ENCODE results near the gene ATAD2B.

The ATAD2B gene

DNA sequence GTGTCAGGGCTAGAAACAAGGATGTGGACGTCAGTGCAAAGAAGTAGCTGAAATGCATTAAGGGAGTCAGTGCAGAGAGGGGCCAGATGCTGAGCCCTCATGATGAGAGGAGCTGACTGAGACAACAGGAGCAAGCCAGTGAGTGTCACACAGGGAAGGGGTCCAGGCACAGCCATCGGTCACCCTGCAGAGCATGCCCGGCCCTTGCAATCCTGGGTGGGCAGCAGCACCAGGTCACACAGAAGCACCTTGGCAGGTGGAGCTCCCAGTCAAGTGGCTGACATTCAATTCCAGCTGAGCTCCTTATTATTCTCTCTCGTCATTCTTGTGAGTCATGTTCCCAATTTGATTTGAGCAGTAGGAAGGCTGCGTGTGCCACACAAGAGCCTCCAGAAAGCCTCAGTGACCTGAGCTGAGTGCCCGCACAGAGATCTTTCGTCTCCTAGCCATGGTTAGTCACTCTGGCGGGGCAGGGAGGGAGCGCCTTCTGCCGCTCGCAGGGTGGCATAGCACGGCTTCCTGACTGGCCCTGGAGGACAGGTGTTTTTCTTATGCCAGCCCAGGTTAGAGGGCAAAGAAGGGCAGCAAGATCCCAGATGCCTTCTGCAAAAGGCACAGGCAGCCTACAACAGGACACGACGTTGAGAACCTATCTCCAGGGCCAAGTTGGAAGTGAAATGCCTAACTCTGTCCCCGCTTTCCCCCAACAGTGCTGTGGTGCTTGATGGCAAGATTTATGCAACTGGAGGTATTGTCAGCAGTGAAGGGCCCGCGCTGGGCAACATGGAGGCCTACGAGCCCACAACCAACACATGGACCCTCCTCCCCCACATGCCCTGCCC, 220.9 kb downstream of the ATAD2B start:
- no peak overlapping the region for H3K27ac ChIP-seq (ENCODE audit: low read length)
- H3K9me2 ChIP-seq (replicated peaks; ENCODE audit: insufficient read depth, low read length) = no peaks in the 10 kb centered on the region
- H3K79me2 ChIP-seq (ENCODE audit: low read length) = no peaks in the 10 kb centered on the region
- no peaks in the 10 kb centered on the region for H3F3A ChIP-seq (ENCODE audit: insufficient read depth, low read length)
- H4K20me1 ChIP-seq (ENCODE audit: insufficient read depth, low read length) = no peaks in the 10 kb centered on the region
- H3K4me3 ChIP-seq (ENCODE audit: low read length) = no peak overlapping the region
- DNase-seq = no peak
- no peak overlapping the region for H3K9ac ChIP-seq (ENCODE audit: low read length)
- no peaks in the 10 kb centered on the region for H3K9me3 ChIP-seq (replicated peaks; ENCODE audit: insufficient read depth, low read length)
- no peak overlapping the region for H3K4me2 ChIP-seq (ENCODE audit: low read depth, low read length)
- no peaks in the 10 kb centered on the region for H3K36me3 ChIP-seq (replicated peaks; ENCODE audit: insufficient read depth, low read length)
- H3K27me3 ChIP-seq (replicated peaks; ENCODE audit: insufficient read depth, low read length) = no peaks in the 10 kb centered on the region
- TF ChIP-seq EZH2phosphoT487 (IDR thresholded peaks at IDR 0.05; ENCODE audit: low read length) (no peak), EZH2 (optimal IDR thresholded peaks at IDR 0.05; ENCODE audit: low read depth, low read length) (no peak)
- TF ChIP-seq, protein P1, sequence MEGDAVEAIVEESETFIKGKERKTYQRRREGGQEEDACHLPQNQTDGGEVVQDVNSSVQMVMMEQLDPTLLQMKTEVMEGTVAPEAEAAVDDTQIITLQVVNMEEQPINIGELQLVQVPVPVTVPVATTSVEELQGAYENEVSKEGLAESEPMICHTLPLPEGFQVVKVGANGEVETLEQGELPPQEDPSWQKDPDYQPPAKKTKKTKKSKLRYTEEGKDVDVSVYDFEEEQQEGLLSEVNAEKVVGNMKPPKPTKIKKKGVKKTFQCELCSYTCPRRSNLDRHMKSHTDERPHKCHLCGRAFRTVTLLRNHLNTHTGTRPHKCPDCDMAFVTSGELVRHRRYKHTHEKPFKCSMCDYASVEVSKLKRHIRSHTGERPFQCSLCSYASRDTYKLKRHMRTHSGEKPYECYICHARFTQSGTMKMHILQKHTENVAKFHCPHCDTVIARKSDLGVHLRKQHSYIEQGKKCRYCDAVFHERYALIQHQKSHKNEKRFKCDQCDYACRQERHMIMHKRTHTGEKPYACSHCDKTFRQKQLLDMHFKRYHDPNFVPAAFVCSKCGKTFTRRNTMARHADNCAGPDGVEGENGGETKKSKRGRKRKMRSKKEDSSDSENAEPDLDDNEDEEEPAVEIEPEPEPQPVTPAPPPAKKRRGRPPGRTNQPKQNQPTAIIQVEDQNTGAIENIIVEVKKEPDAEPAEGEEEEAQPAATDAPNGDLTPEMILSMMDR (IDR thresholded peaks at IDR 0.05; ENCODE audit: low read length) = no peak
- no peak overlapping the region for H2AFZ ChIP-seq (ENCODE audit: low read length)
- no peaks in the 10 kb centered on the region for H3K4me1 ChIP-seq (ENCODE audit: low read length)

DNA sequence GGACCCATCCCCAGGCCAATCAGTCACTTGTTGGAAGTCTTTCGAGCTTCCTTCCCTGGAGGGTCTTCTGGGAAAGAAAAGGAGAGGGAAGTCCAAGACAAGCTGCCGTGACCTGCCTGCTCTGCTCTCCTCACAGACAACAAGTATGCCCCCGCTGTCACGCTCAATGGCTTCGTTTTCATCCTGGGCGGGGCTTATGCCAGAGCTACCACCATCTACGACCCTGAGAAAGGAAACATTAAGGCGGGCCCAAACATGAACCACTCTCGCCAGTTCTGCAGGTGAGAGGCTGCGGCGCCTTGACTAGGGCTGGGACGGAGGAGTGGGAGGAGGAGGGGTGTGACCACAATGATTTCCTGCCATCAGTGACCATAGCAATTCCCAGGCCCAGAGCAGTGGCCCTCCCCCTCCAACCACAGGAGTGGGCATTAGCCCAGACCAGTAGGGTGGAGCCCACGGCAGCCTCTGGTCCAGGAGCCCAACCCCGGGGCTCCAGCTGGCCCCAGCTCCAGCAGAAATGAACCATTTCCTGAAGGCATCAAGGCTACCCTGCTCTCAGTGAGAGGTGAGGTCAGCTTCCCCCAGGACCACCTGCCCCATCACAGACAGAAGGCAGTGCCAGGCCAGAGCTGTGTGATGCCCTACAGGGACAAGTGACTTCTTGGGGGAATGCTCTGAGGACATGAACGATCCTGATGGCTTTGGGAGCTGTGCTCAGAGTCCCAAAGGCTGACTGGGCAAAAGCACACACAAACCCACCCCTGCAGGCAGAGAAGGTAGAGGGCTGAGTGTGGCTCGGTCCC, 223.1 kb downstream of the ATAD2B start:
- H3K79me2 ChIP-seq (ENCODE audit: low read length) = no peaks in the 10 kb centered on the region
- H2AFZ ChIP-seq (ENCODE audit: low read length) = no peak overlapping the region
- no peaks in the 10 kb centered on the region for H3K4me1 ChIP-seq (ENCODE audit: low read length)
- no peaks in the 10 kb centered on the region for H3K9me3 ChIP-seq (replicated peaks; ENCODE audit: insufficient read depth, low read length)
- no peak for TF ChIP-seq EZH2 (optimal IDR thresholded peaks at IDR 0.05; ENCODE audit: low read depth, low read length)
- TF ChIP-seq EZH2phosphoT487 (IDR thresholded peaks at IDR 0.05; ENCODE audit: low read length) = no peak
- TF ChIP-seq, protein P1 (IDR thresholded peaks at IDR 0.05; ENCODE audit: low read length) = no peak
- no peaks in the 10 kb centered on the region for H3K27me3 ChIP-seq (replicated peaks; ENCODE audit: insufficient read depth, low read length)
- H3K4me2 ChIP-seq (ENCODE audit: low read depth, low read length) = no peak overlapping the region
- H3K4me3 ChIP-seq (ENCODE audit: low read length) = no peak overlapping the region
- DNase-seq = no peak
- H3F3A ChIP-seq (ENCODE audit: insufficient read depth, low read length) = no peaks in the 10 kb centered on the region
- H3K27ac ChIP-seq (ENCODE audit: low read length) = no peak overlapping the region
- H3K9ac ChIP-seq (ENCODE audit: low read length) = no peak overlapping the region
- no peaks in the 10 kb centered on the region for H3K36me3 ChIP-seq (replicated peaks; ENCODE audit: insufficient read depth, low read length)
- no peaks in the 10 kb centered on the region for H4K20me1 ChIP-seq (ENCODE audit: insufficient read depth, low read length)
- H3K9me2 ChIP-seq (replicated peaks; ENCODE audit: insufficient read depth, low read length) = no peaks in the 10 kb centered on the region

DNA sequence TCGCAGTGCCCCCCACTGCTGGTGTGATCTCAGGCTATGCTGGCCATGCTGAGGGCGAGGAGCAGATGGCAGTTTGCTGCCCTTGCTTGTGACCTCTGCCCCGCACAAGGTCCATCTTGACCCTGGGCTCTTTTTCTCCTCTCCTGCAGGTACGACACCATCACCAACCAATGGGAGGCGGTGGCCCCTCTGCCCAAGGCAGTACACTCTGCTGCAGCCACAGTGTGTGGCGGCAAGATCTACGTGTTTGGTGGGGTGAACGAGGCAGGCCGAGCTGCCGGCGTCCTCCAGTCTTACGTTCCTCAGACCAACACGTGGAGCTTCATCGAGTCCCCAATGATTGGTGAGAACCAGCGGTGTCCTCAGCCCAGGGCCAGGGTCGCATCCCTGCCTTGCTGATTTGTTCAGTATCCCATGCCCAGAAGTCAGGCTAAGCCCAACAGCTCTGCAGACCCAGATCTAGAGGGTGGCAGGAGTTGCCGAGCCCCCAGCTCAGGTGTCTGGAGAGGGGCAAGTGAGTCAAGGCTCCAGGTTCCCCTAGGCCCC, 223.8 kb downstream of the ATAD2B start:
- TF ChIP-seq, protein P1 (IDR thresholded peaks at IDR 0.05; ENCODE audit: low read length) = no peak
- no peak for TF ChIP-seq EZH2phosphoT487 (IDR thresholded peaks at IDR 0.05; ENCODE audit: low read length)
- TF ChIP-seq EZH2 (optimal IDR thresholded peaks at IDR 0.05; ENCODE audit: low read depth, low read length) = no peak
- Histone ChIP-seq H3K9me2 (replicated peaks; ENCODE audit: insufficient read depth, low read length) (no peaks in the 10 kb centered on the region), H3K4me2 (ENCODE audit: low read depth, low read length) (no peak overlapping the region), H4K20me1 (ENCODE audit: insufficient read depth, low read length) (no peaks in the 10 kb centered on the region), H3F3A (ENCODE audit: insufficient read depth, low read length) (no peaks in the 10 kb centered on the region), H3K9ac (ENCODE audit: low read length) (no peak overlapping the region), H3K4me3 (ENCODE audit: low read length) (no peak overlapping the region), H2AFZ (ENCODE audit: low read length) (no peak overlapping the region), H3K4me1 (ENCODE audit: low read length) (no peaks in the 10 kb centered on the region), H3K36me3 (replicated peaks; ENCODE audit: insufficient read depth, low read length) (no peaks in the 10 kb centered on the region), H3K79me2 (ENCODE audit: low read length) (no peaks in the 10 kb centered on the region), H3K9me3 (replicated peaks; ENCODE audit: insufficient read depth, low read length) (no peaks in the 10 kb centered on the region), H3K27me3 (replicated peaks; ENCODE audit: insufficient read depth, low read length) (no peaks in the 10 kb centered on the region), H3K27ac (ENCODE audit: low read length) (no peak overlapping the region)
- DNase-seq = no peak
